Measurements from ENCODE around the gene ACKR2. TPM values are rescaled to one million over a fixed set of nuclear protein-coding genes. Genes with fewer than 3 reads are reported as not detected.

Gene ACKR2
- total and polyA plus RNA-seq, 2 of the 13 experiments (the other 11 are each of a cell fraction or from before 2014, with no cell fraction given), result 1.1 to 1.9 TPM

GRCh38 chr3:42855547-42856380 is 46.5 kb downstream of the ACKR2 start (continued):
- peak; percentile 85 for TF ChIP-seq RERE (CRISPR knock-in tag; IDR thresholded peaks at IDR 0.05; ENCODE audit: low read depth)
- TF ChIP-seq MLXIP (CRISPR knock-in tag; IDR thresholded peaks at IDR 0.05; ENCODE audit: borderline replicate concordance), result no peak
- peak; percentile 87 for TF ChIP-seq ZNF761 (CRISPR knock-in tag; conservative IDR thresholded peaks at IDR 0.05)
- TF ChIP-seq ZNF609 (CRISPR knock-in tag; IDR thresholded peaks at IDR 0.05; ENCODE audit: borderline replicate concordance), result peak; percentile 92
- peak; percentile 24; the same call in 1 of the 2 replicates for TF ChIP-seq MXD4 (CRISPR knock-in tag; IDR thresholded peaks at IDR 0.05)
- peak; percentile 82 for TF ChIP-seq ZBTB4 (CRISPR knock-in tag; IDR thresholded peaks at IDR 0.05; ENCODE audit: borderline replicate concordance)
- TF ChIP-seq RELA (CRISPR knock-in tag; IDR thresholded peaks at IDR 0.05), result 0 out of 2 replicates have a peak, but pooled peaks have one; percentile 26
- TF ChIP-seq ZNF775 (CRISPR knock-in tag; IDR thresholded peaks at IDR 0.05; ENCODE audit: borderline replicate concordance), result no peak; the same call in 1 of the 2 replicates
- no peak for TF ChIP-seq NAIF1 (CRISPR knock-in tag; IDR thresholded peaks at IDR 0.05; ENCODE audit: borderline replicate concordance)
- TF ChIP-seq ZNF20 (CRISPR knock-in tag; IDR thresholded peaks at IDR 0.05), result no peak
